CD4-positive, alpha-beta T cell treated with Interleukin-12 subunit alpha and Interleukin-12 subunit beta, for 1 hour (primary cell): ENCODE data around the gene GPBP1.
"Not testable (repeated sequence)": the region's sequence is repeated elsewhere in the genome, so short reads cannot be mapped to it uniquely, and the experiment has no call there.

Source experiments
- DNase-seq: peaks from one replicate; pipeline ENCODE4 v3.0.0-alpha.2; 2020

The GPBP1 gene

GRCh38 chr5:57177479-57178156 is 3.8 kb downstream of the GPBP1 start:
- no peak for DNase-seq

GRCh38 chr5:57178238-57178637 is 4.4 kb downstream of the GPBP1 start:
- DNase-seq, result not testable (repeated sequence)

- no peak for DNase-seq
Measured at GRCh38 chr5:57179262-57180200, 5.7 kb downstream of the GPBP1 start.

- DNase-seq, result peak; percentile 43
Measured at GRCh38 chr5:57181154-57181553, 7.3 kb downstream of the GPBP1 start.

- DNase-seq, result no peak
Measured at GRCh38 chr5:57184322-57184721, 10.5 kb downstream of the GPBP1 start.

GRCh38 chr5:57185313-57185712 is 11.5 kb downstream of the GPBP1 start:
- DNase-seq, result no peak

GRCh38 chr5:57186194-57186593 is 12.3 kb downstream of the GPBP1 start:
- no peak for DNase-seq

- peak; percentile 47 for DNase-seq
Measured at GRCh38 chr5:57187977-57188376, 14.1 kb downstream of the GPBP1 start.

- DNase-seq, result no peak
Measured at GRCh38 chr5:57189515-57189914, 15.7 kb downstream of the GPBP1 start.

GRCh38 chr5:57190593-57190992 is 16.7 kb downstream of the GPBP1 start:
- DNase-seq, result no peak

GRCh38 chr5:57191163-57191562 is 17.3 kb downstream of the GPBP1 start:
- no peak for DNase-seq

GRCh38 chr5:57191986-57192385 is 18.1 kb downstream of the GPBP1 start:
- DNase-seq, result no peak

GRCh38 chr5:57192832-57193231 is 19.0 kb downstream of the GPBP1 start:
- DNase-seq, result not testable (repeated sequence)

GRCh38 chr5:57193757-57194413 is 20.0 kb downstream of the GPBP1 start:
- DNase-seq, result peak; percentile 47

- no peak for DNase-seq
Measured at GRCh38 chr5:57194653-57195052, 20.8 kb downstream of the GPBP1 start.

- no peak for DNase-seq
Measured at GRCh38 chr5:57195060-57195459, 21.2 kb downstream of the GPBP1 start.

- DNase-seq, result no peak
Measured at GRCh38 chr5:57199866-57200265, 26.0 kb downstream of the GPBP1 start.

- DNase-seq, result no peak
Measured at GRCh38 chr5:57202811-57203210, 29.0 kb downstream of the GPBP1 start.

- DNase-seq, result no peak
Measured at GRCh38 chr5:57207007-57207653, 33.3 kb downstream of the GPBP1 start.

- DNase-seq, result no peak
Measured at GRCh38 chr5:57207681-57208080, 33.8 kb downstream of the GPBP1 start.

GRCh38 chr5:57209316-57210040 is 35.6 kb downstream of the GPBP1 start:
- no peak for DNase-seq

- no peak for DNase-seq
Measured at GRCh38 chr5:57210633-57211032, 36.8 kb downstream of the GPBP1 start.
